HG03095 (cell line): ENCODE measurements around the gene CMPK2.
A peak's percentile ranks its signal among the peaks of the same experiment; 100 is the strongest.
"Not testable (repeated sequence)": the region's sequence is repeated elsewhere in the genome, so short reads cannot be mapped to it uniquely, and the experiment has no call there.

ENCODE experiments used
- ATAC-seq: cut with Tn5 transposase; IDR thresholded peaks from one replicate; pipeline ENCODE4 v1.9.1; 2021; ENCODE audit warnings: moderate library complexity; ENCODE audit not compliant: unreplicated experiment

Gene CMPK2

GRCh38 chr2:6880200-6880733 is 14.6 kb upstream of the CMPK2 start:
- no peak for ATAC-seq

GRCh38 chr2:6879011-6879410 is 13.3 kb upstream of the CMPK2 start:
- no peak for ATAC-seq

GRCh38 chr2:6878549-6878948 is 12.8 kb upstream of the CMPK2 start:
- ATAC-seq, result no peak

- ATAC-seq, result peak; percentile 71
Observed at GRCh38 chr2:6877402-6878304, 11.9 kb upstream of the CMPK2 start, which contains the start of gene RSAD2. Gene RSAD2, plus strand, starts transcription at chr2:6877777. Its CDS starts 24 bp downstream, at chr2:6877801.

GRCh38 chr2:6876309-6876708 is 10.6 kb upstream of the CMPK2 start:
- no peak for ATAC-seq

- ATAC-seq, result no peak
Observed at GRCh38 chr2:6874032-6874431, 8.3 kb upstream of the CMPK2 start.

- peak; percentile 65 for ATAC-seq
Observed at GRCh38 chr2:6872394-6872793, 6.7 kb upstream of the CMPK2 start.

GRCh38 chr2:6866982-6867381 is 1.3 kb upstream of the CMPK2 start:
- ATAC-seq, result no peak

- ATAC-seq, result peak; percentile 35
Observed at GRCh38 chr2:6866275-6866671, 566 bp upstream of the CMPK2 start.

GRCh38 chr2:6864923-6865345 is 773 bp downstream of the CMPK2 start:
- ATAC-seq, result peak; percentile 19

GRCh38 chr2:6864231-6864754 is 1.4 kb downstream of the CMPK2 start:
- no peak for ATAC-seq

- no peak for ATAC-seq
Observed at GRCh38 chr2:6863792-6864191, 1.9 kb downstream of the CMPK2 start.

- no peak for ATAC-seq
Observed at GRCh38 chr2:6860296-6860695, 5.4 kb downstream of the CMPK2 start.

- ATAC-seq, result not testable (repeated sequence)
Observed at GRCh38 chr2:6858466-6859027, 7.2 kb downstream of the CMPK2 start.

GRCh38 chr2:6856548-6856920 is 9.2 kb downstream of the CMPK2 start:
- no peak for ATAC-seq

- no peak for ATAC-seq
Observed at GRCh38 chr2:6855860-6856547, 9.7 kb downstream of the CMPK2 start.

- ATAC-seq, result no peak
Observed at GRCh38 chr2:6854416-6854815, 11.3 kb downstream of the CMPK2 start.

GRCh38 chr2:6852195-6852594 is 13.5 kb downstream of the CMPK2 start:
- no peak for ATAC-seq

GRCh38 chr2:6846967-6847681 is 18.6 kb downstream of the CMPK2 start:
- ATAC-seq, result no peak

GRCh38 chr2:6846540-6846939 is 19.2 kb downstream of the CMPK2 start:
- ATAC-seq, result no peak

- ATAC-seq, result no peak
Observed at GRCh38 chr2:6845903-6846302, 19.8 kb downstream of the CMPK2 start.
